ENCODE data around the gene NUDC.

- no peak for TF ChIP-seq CTCF (IDR thresholded peaks at IDR 0.05; ENCODE audit: insufficient read depth, low read depth, low read length)
- TF ChIP-seq EZH2 (IDR thresholded peaks at IDR 0.05; ENCODE audit: insufficient read depth, low read length) = no peak
Observed at GRCh38 chr1:26996024-26996423, 74.5 kb downstream of the NUDC start.
